Bronchus fibroblast of lung (primary cell): ENCODE measurements around the gene NBL1. TPM values are rescaled to one million over a fixed set of nuclear protein-coding genes. Genes with fewer than 3 reads are reported as not detected.

Source experiments
- total RNA-seq: library from RNA; depleted of rRNA; stranded (reverse); fragments of >200 nt; gene quantifications from 2 replicates; pipeline ENCODE4 v1.2.3, GENCODE V29; 2015

Gene NBL1, protein sequence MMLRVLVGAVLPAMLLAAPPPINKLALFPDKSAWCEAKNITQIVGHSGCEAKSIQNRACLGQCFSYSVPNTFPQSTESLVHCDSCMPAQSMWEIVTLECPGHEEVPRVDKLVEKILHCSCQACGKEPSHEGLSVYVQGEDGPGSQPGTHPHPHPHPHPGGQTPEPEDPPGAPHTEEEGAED
- 41.6 and 42.5 TPM in 2 replicates for total RNA-seq

DNA sequence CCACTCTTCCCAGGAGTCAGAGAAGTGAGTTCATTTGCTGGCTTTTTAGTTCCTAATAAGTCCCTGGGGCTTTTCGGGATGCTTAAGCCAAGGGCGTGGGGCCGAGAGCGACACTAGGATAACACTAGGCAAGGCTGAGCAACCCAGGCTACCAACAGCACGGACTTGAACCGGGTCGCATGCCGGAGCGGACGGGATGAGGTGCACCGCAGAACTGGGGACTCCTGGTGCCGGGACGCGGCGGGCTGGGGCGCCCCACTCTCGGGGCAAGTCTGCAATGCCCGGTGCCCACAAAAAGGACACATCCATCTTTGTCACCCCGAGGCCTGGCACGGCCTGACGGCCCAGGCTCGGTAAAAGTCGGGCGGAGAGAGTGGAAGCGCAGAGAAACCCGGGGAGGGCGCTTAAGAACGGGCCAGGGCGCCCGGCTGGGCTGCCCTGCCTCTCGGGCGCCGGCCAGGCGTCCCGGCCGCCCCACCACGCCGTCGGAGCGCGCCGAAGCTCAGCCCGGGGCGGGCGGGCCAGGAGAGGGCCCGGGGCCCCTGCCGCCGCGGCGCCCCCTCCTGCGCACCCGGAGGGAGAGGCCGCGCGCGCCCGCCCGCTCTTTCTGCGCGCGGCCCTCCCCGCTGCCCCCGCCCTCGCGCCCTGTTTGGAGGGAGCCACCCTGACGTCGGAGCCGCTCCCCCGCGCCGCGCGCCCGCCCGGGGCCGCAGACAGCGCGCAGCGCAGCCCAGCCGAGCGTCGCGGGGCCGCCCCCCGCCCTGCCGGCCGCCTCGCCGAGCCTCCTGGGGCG is at the start of gene NBL1:
NBL1 (plus strand) TSS at position 710 of the 793 bp plus-strand sequence. CDS start 10,720 bp downstream, outside the sequence.

DNA sequence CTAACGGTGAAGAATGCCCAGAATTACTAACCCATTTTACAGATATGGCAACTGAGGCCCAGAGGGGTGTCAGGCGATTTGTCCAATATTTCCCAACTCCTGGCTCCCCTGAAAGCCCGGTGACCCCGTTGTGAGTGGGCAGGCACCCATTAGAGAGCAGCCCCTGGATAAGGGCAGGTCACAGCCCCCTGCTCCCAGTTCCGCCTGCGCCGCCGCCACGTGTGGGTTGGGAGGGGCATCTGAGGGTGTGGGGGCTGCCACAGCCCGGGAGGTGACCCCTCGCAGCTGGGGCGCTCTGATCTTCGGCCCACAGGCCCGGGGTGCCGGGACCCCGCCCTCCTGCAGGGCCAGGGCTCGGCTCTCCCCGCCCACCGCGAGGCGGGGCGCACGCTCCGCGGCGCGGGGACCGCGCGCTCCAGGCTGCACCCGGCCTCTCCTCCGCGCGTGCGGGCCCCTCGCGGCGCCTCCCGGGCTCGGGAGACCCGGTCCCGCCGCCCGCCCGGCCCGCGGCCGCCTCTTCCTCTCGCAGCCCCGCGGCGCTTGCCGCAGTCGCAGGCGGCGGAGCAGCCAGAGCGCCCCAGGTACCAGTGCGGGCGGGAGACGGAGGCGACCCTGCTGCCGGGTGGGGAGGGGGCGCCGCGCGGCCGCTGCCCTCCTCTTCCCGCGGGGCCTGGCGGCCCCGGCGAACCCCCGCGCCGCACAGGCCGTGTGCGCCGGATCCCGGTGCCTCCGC is 20.5 kb downstream of the NBL1 start, which contains the start of gene HTR6:
HTR6 (plus strand) TSS at position 423 of the 733 bp plus-strand sequence. CDS start 879 bp downstream, outside the sequence.

Other genes starting within 250 kb of the NBL1 start
- 86.2 and 99.0 TPM in 2 replicates for gene CAPZB, start 158.8 kb upstream of the NBL1 start, total RNA-seq
- gene HTR6, start 20.6 kb downstream of the NBL1 start, total RNA-seq, result not detected in 2 replicates
- 12.9 and 13.8 TPM in 2 replicates for gene TMCO4, start 155.6 kb downstream of the NBL1 start, total RNA-seq
- gene RNF186, start 171.0 kb downstream of the NBL1 start, total RNA-seq, result not detected in 2 replicates
- 1.3 and 1.6 TPM in 2 replicates for gene OTUD3, start 238.1 kb downstream of the NBL1 start, total RNA-seq